ENCODE measurements around the gene MARCHF3.

The MARCHF3 gene

GRCh38 chr5:126931963-126932660 lies 98.2 kb downstream of the MARCHF3 start:
- Histone ChIP-seq H3K27ac (ENCODE audit: low read depth, low read length) (no peak overlapping the region), H3K27me3 (ENCODE audit: control insufficient read depth, insufficient read depth, low read length) (no peaks in the 10 kb centered on the region), H3K4me1 (ENCODE audit: control insufficient read depth, insufficient read depth, low read length) (peaks cover 6% of the 10 kb centered on the region; the same call in 1 of the 2 replicates), H3K4me3 (ENCODE audit: low read depth, low read length) (no peak overlapping the region), H3K36me3 (ENCODE audit: control insufficient read depth, insufficient read depth, low read length) (no peaks in the 10 kb centered on the region), H3K9ac (ENCODE audit: low read length) (no peak overlapping the region), H3K9me3 (ENCODE audit: control insufficient read depth, insufficient read depth, low read depth, low read length) (no peaks in the 10 kb centered on the region)

GRCh38 chr5:126928041-126928440 lies 102.3 kb downstream of the MARCHF3 start:
- H3K9me3 ChIP-seq (ENCODE audit: control insufficient read depth, insufficient read depth, low read depth, low read length): no peaks in the 10 kb centered on the region
- no peak overlapping the region for H3K4me3 ChIP-seq (ENCODE audit: low read depth, low read length)
- no peak overlapping the region for H3K27ac ChIP-seq (ENCODE audit: low read depth, low read length)
- no peaks in the 10 kb centered on the region for H3K36me3 ChIP-seq (ENCODE audit: control insufficient read depth, insufficient read depth, low read length)
- H3K4me1 ChIP-seq (ENCODE audit: control insufficient read depth, insufficient read depth, low read length): peaks cover 16% of the 10 kb centered on the region
- no peaks in the 10 kb centered on the region for H3K27me3 ChIP-seq (ENCODE audit: control insufficient read depth, insufficient read depth, low read length)
- H3K9ac ChIP-seq (ENCODE audit: low read length): no peak overlapping the region

- H3K4me1 ChIP-seq (ENCODE audit: control insufficient read depth, insufficient read depth, low read length): peaks cover 16% of the 10 kb centered on the region
- no peaks in the 10 kb centered on the region for H3K27me3 ChIP-seq (ENCODE audit: control insufficient read depth, insufficient read depth, low read length)
- H3K9me3 ChIP-seq (ENCODE audit: control insufficient read depth, insufficient read depth, low read depth, low read length): no peaks in the 10 kb centered on the region
- no peaks in the 10 kb centered on the region for H3K36me3 ChIP-seq (ENCODE audit: control insufficient read depth, insufficient read depth, low read length)
- H3K9ac ChIP-seq (ENCODE audit: low read length): no peak overlapping the region
- no peak overlapping the region for H3K4me3 ChIP-seq (ENCODE audit: low read depth, low read length)
- no peak overlapping the region for H3K27ac ChIP-seq (ENCODE audit: low read depth, low read length)
These were observed 102.9 kb downstream of the MARCHF3 start for GRCh38 chr5:126927429-126927828.

- Histone ChIP-seq H3K4me3 (ENCODE audit: low read depth, low read length) (no peak overlapping the region), H3K27ac (ENCODE audit: low read depth, low read length) (no peak overlapping the region), H3K9ac (ENCODE audit: low read length) (no peak overlapping the region), H3K9me3 (ENCODE audit: control insufficient read depth, insufficient read depth, low read depth, low read length) (no peaks in the 10 kb centered on the region), H3K4me1 (ENCODE audit: control insufficient read depth, insufficient read depth, low read length) (peaks cover 22% of the 10 kb centered on the region), H3K36me3 (ENCODE audit: control insufficient read depth, insufficient read depth, low read length) (no peaks in the 10 kb centered on the region), H3K27me3 (ENCODE audit: control insufficient read depth, insufficient read depth, low read length) (no peaks in the 10 kb centered on the region)
These were observed 104.2 kb downstream of the MARCHF3 start for GRCh38 chr5:126926187-126926586.

GRCh38 chr5:126925482-126925881 lies 104.9 kb downstream of the MARCHF3 start:
- no peaks in the 10 kb centered on the region for H3K36me3 ChIP-seq (ENCODE audit: control insufficient read depth, insufficient read depth, low read length)
- H3K4me3 ChIP-seq (ENCODE audit: low read depth, low read length): no peak overlapping the region
- H3K27ac ChIP-seq (ENCODE audit: low read depth, low read length): no peak overlapping the region
- no peaks in the 10 kb centered on the region for H3K9me3 ChIP-seq (ENCODE audit: control insufficient read depth, insufficient read depth, low read depth, low read length)
- no peak overlapping the region for H3K9ac ChIP-seq (ENCODE audit: low read length)
- no peaks in the 10 kb centered on the region for H3K27me3 ChIP-seq (ENCODE audit: control insufficient read depth, insufficient read depth, low read length)
- H3K4me1 ChIP-seq (ENCODE audit: control insufficient read depth, insufficient read depth, low read length): peaks cover 26% of the 10 kb centered on the region

- H3K27ac ChIP-seq (ENCODE audit: low read depth, low read length): no peak overlapping the region
- H3K27me3 ChIP-seq (ENCODE audit: control insufficient read depth, insufficient read depth, low read length): no peaks in the 10 kb centered on the region
- H3K9ac ChIP-seq (ENCODE audit: low read length): no peak overlapping the region
- peaks cover 28% of the 10 kb centered on the region for H3K4me1 ChIP-seq (ENCODE audit: control insufficient read depth, insufficient read depth, low read length)
- no peaks in the 10 kb centered on the region for H3K9me3 ChIP-seq (ENCODE audit: control insufficient read depth, insufficient read depth, low read depth, low read length)
- no peaks in the 10 kb centered on the region for H3K36me3 ChIP-seq (ENCODE audit: control insufficient read depth, insufficient read depth, low read length)
- no peak overlapping the region for H3K4me3 ChIP-seq (ENCODE audit: low read depth, low read length)
These were observed 105.9 kb downstream of the MARCHF3 start for GRCh38 chr5:126924331-126925033.

- no peaks in the 10 kb centered on the region for H3K27me3 ChIP-seq (ENCODE audit: control insufficient read depth, insufficient read depth, low read length)
- H3K9me3 ChIP-seq (ENCODE audit: control insufficient read depth, insufficient read depth, low read depth, low read length): no peaks in the 10 kb centered on the region
- H3K27ac ChIP-seq (ENCODE audit: low read depth, low read length): no peak overlapping the region
- H3K4me1 ChIP-seq (ENCODE audit: control insufficient read depth, insufficient read depth, low read length): peaks cover 33% of the 10 kb centered on the region
- no peaks in the 10 kb centered on the region for H3K36me3 ChIP-seq (ENCODE audit: control insufficient read depth, insufficient read depth, low read length)
- no peak overlapping the region for H3K4me3 ChIP-seq (ENCODE audit: low read depth, low read length)
- no peak overlapping the region for H3K9ac ChIP-seq (ENCODE audit: low read length)
These were observed 108.9 kb downstream of the MARCHF3 start for GRCh38 chr5:126921241-126922091.

- Histone ChIP-seq H3K4me3 (ENCODE audit: low read depth, low read length) (no peak overlapping the region), H3K27ac (ENCODE audit: low read depth, low read length) (no peak overlapping the region), H3K36me3 (ENCODE audit: control insufficient read depth, insufficient read depth, low read length) (no peaks in the 10 kb centered on the region), H3K27me3 (ENCODE audit: control insufficient read depth, insufficient read depth, low read length) (no peaks in the 10 kb centered on the region), H3K4me1 (ENCODE audit: control insufficient read depth, insufficient read depth, low read length) (peaks cover 24% of the 10 kb centered on the region), H3K9ac (ENCODE audit: low read length) (no peak overlapping the region), H3K9me3 (ENCODE audit: control insufficient read depth, insufficient read depth, low read depth, low read length) (no peaks in the 10 kb centered on the region)
These were observed 110.1 kb downstream of the MARCHF3 start for GRCh38 chr5:126920291-126920690.

GRCh38 chr5:126919566-126919965 lies 110.8 kb downstream of the MARCHF3 start:
- Histone ChIP-seq H3K4me1 (ENCODE audit: control insufficient read depth, insufficient read depth, low read length) (peaks cover 24% of the 10 kb centered on the region), H3K27me3 (ENCODE audit: control insufficient read depth, insufficient read depth, low read length) (no peaks in the 10 kb centered on the region), H3K4me3 (ENCODE audit: low read depth, low read length) (no peak overlapping the region), H3K36me3 (ENCODE audit: control insufficient read depth, insufficient read depth, low read length) (peaks cover 3% of the 10 kb centered on the region), H3K9me3 (ENCODE audit: control insufficient read depth, insufficient read depth, low read depth, low read length) (no peaks in the 10 kb centered on the region), H3K27ac (ENCODE audit: low read depth, low read length) (no peak overlapping the region), H3K9ac (ENCODE audit: low read length) (no peak overlapping the region)

- Histone ChIP-seq H3K4me3 (ENCODE audit: low read depth, low read length) (no peak overlapping the region), H3K36me3 (ENCODE audit: control insufficient read depth, insufficient read depth, low read length) (peaks cover 8% of the 10 kb centered on the region), H3K4me1 (ENCODE audit: control insufficient read depth, insufficient read depth, low read length) (peaks cover 24% of the 10 kb centered on the region), H3K9me3 (ENCODE audit: control insufficient read depth, insufficient read depth, low read depth, low read length) (no peaks in the 10 kb centered on the region), H3K9ac (ENCODE audit: low read length) (no peak overlapping the region), H3K27me3 (ENCODE audit: control insufficient read depth, insufficient read depth, low read length) (no peaks in the 10 kb centered on the region), H3K27ac (ENCODE audit: low read depth, low read length) (no peak overlapping the region)
These were observed 111.8 kb downstream of the MARCHF3 start for GRCh38 chr5:126918615-126918957.
